HG02798 (cell line): ENCODE results near the gene HIF3A.
A peak's percentile ranks its signal among the peaks of the same experiment; 100 is the strongest.
"Not testable (repeated sequence)": the region's sequence is repeated elsewhere in the genome, so short reads cannot be mapped to it uniquely, and the experiment has no call there.

Experiments used
- ATAC-seq: cut with Tn5 transposase; IDR thresholded peaks from one replicate; pipeline ENCODE4 v1.9.1; 2021; ENCODE audit warnings: mild to moderate bottlenecking; ENCODE audit not compliant: unreplicated experiment, poor library complexity

HIF3A gene

GRCh38 chr19:46321653-46322052, 24.8 kb downstream of the HIF3A start:
- ATAC-seq: no peak

- not testable (repeated sequence) for ATAC-seq
Measured at GRCh38 chr19:46323227-46323626, 26.4 kb downstream of the HIF3A start.

GRCh38 chr19:46324277-46324676, 27.4 kb downstream of the HIF3A start:
- no peak for ATAC-seq

- no peak for ATAC-seq
Measured at GRCh38 chr19:46326608-46327007, 29.8 kb downstream of the HIF3A start.

- no peak for ATAC-seq
Measured at GRCh38 chr19:46328079-46328478, 31.2 kb downstream of the HIF3A start.

- no peak for ATAC-seq
Measured at GRCh38 chr19:46330319-46330918, 33.6 kb downstream of the HIF3A start.

GRCh38 chr19:46337487-46337886, 40.6 kb downstream of the HIF3A start:
- ATAC-seq: no peak

- ATAC-seq: no peak
Measured at GRCh38 chr19:46339446-46339845, 42.6 kb downstream of the HIF3A start.

- ATAC-seq: no peak
Measured at GRCh38 chr19:46340051-46340659, 43.3 kb downstream of the HIF3A start.

GRCh38 chr19:46341937-46342336, 45.1 kb downstream of the HIF3A start:
- ATAC-seq: no peak

GRCh38 chr19:46344363-46344762, 47.5 kb downstream of the HIF3A start:
- no peak for ATAC-seq

GRCh38 chr19:46345157-46345556, 48.3 kb downstream of the HIF3A start:
- ATAC-seq: no peak

- ATAC-seq: peak; percentile 65
Measured at GRCh38 chr19:46346821-46347571, 50.2 kb downstream of the HIF3A start, which contains the start of gene PPP5C. TSS of gene PPP5C (plus strand) at chr19:46347087. CDS start at chr19:46347097, 10 bp downstream.

- ATAC-seq: no peak
Measured at GRCh38 chr19:46347572-46347883, 50.7 kb downstream of the HIF3A start.

GRCh38 chr19:46347985-46348384, 51.1 kb downstream of the HIF3A start:
- no peak for ATAC-seq

GRCh38 chr19:46349311-46349993, 52.6 kb downstream of the HIF3A start:
- ATAC-seq: no peak

- ATAC-seq: no peak
Measured at GRCh38 chr19:46350029-46350757, 53.4 kb downstream of the HIF3A start.

GRCh38 chr19:46350758-46351159, 53.9 kb downstream of the HIF3A start:
- ATAC-seq: no peak

- ATAC-seq: no peak
Measured at GRCh38 chr19:46351241-46352041, 54.6 kb downstream of the HIF3A start.
